ENCODE data around the gene SDK1.

SDK1 gene

DNA sequence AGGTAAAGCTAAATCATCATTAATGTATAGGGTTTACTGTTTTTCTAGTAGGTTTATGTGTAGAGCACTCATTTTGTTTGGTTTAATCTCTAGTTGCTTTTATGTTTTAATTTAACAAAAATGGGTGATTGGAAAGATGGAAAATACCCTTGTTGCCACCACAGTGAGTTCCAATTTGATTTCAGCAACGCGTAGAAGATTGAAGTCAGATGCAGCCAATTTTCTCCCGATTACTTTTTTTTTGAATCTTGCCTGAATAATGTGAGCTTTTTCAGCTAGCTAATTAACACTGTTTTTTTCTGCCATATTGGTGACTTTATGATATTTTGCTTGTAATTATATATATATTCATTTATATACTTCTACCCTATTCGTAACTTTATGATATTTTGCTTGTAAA, 293.8 kb downstream of the SDK1 start:
- DNase-seq = no peak

DNA sequence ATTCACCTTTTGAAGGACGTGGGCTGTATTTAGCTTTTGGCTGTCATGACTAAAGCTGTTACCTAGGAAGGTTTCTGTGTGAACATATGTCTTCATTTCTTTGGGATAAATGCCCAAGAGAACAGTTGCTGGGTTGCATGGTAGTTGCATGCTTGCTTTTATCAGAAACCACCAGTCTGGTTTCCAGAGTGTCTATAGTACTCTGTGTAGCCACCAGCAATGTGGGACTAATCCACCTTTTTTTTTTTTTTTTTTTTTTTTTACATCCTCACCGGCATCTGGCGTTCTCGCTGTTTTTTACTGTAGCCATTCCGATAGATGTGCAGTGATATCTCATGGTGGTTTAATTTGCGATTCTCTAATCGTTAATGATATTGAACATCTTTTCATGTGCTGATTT, 297.8 kb downstream of the SDK1 start:
- DNase-seq = no peak

DNA sequence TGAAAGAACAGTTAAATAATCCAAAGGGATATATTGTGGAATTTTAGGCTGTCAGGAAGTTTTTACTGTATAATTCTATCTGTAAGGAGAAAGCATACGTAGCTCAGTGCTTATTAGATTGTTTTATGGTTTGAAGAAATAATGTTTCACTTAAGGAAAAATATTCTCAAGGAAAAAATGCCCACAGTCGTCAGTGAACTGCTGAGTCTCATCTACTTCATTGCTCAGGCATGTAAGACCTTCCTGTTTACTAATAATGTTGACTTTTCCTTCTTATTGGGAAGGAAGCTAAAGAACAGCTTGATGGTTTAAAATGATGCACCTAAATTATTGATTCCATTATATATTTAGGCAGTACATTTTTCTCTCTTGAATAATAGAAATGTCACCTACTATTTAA, 304.2 kb downstream of the SDK1 start:
- no peak for DNase-seq

DNA sequence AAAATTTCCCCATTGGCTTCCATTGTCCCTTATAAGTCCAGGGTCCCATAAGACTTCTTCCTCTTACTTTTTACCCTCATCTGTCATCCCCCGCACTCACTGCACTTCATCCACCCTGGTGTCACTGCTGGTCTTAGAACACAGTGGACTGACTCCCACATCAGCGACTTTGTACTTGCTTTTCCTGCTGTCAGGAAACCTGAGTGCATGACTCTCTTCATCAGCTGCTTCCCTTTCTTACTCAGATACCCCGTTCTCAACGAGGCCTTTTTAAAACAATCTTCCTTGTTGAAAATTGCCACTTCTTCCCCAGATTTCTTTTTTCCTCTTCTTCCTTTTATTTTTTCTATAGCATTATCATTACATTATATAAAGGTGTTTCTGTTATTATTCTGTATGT, 305.4 kb downstream of the SDK1 start:
- DNase-seq = no peak

DNA sequence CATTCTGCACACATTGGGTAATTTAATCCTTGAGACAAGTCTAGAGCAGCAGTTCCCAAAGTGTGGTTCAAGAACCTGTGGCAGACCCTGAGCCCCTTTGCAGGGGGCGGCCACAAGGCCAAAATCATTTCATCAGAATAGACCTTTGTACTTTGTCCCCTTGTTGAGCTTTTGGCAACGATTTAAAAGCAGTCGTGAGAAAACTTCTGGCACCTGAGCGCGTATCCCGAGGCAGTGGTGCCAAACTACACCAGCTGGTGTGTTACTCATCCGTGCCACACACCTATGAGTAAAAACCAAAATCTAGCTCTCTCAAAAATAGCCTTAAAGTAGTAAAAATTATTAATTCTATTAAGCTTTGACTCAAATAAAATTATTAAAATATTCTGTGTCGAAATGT, 306.8 kb downstream of the SDK1 start:
- no peak for DNase-seq

DNA sequence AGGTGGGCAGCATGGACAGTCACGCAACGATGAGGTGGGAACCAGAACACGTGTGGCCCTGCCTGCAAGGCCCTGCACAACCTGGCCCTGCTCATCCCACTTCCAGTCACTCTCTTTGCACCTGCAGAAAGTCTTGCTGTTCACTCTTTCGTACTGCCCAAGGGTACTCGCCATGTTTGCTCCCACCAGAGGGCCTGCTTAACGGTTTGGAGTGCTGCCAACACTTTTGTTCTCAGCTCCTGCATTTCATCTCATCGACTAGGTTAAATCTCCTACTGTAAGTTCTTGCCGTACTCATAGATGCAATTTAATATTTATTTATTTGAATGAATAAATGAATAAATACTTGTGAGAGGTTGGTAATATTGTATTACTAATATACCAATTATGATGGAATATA, 315.3 kb downstream of the SDK1 start:
- DNase-seq = no peak

DNA sequence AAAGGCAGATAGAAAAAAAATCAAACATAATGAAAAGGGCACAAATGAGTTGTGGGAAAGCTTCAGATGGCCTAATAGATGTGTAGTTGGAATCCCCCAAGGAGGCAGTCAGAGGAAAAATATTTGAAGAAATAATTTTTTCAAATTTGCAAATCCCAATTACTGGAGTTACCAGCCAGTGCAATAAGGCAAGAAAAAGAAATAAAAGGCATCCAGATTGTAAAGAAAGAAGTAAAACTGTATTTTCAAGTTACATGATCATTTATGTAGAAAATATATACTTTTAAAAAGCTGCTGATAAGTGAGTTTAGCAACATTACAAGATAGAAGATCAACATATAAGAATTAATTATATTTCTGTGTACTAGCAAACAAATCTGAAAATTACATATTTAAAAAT, 329.0 kb downstream of the SDK1 start:
- DNase-seq = no peak

DNA sequence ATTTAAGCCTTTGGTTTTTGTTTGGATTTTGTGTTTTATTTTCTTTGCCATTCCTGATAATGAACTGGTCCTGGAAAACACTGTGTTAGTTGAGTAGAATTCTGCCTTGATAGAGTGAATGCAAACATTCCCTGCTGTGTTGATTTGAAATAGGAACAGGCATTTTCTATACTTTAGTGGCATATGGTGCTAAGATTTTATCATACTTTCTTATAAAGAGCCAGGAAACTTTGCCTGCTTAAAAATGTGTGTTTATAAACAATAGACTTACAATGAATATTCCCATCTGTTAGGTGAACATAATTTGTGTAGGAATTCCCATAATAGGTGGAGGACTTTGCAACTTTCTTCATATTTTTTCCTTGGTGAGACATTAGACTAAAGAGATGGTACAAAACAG, 333.3 kb downstream of the SDK1 start:
- DNase-seq = no peak

DNA sequence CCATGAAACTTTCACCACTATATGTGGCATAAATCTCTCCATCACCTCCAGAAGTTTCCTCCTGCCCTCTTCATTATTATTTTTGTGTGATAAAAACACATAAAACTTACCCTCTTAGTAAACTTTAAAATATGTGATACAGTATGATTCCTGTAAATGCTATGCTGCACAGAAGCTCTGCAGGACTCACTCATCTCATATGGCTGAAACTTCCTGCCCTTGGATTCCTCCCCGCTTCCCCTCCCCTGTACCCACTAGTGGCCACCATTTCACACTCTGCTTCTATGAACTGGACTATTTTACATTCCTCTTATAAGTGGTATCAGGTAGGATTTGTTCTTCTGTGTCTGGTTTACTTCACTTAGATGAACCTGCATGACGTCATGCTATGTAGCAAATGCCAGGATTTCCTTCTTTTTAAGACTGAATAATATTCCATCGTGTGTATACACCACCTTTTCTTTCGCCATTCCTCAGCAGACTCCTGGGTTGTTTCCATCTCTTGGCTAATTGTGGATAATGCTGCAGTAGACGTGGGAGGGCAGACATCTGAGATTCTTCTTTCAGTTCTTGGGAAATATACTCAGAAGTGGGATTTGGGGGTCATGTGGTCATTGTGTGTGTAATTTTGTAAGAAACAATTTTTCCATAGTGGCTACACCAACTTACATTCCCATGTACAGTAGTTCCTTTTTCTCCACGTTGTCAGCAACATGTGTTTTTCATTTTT, 335.2 kb downstream of the SDK1 start:
- DNase-seq = no peak

DNA sequence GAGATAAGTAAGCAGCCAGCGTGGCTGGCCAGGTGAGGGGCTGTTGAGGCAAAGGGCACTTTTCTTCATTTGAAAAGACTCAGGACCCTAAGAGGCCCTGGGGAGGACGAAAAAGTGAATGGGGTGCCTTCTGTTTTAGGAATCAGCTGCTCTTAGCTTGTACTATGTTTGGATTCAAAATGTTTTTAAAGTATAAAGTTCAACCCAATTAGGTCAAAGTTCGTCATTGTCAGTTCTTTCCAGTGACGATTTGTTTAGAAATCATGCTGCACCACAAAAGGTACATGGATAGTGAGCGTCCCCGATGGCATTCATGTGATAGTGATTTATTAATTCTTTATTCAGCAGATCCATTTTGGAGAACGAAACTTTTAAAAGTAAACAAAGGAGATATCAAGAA, 338.2 kb downstream of the SDK1 start:
- DNase-seq = no peak

DNA sequence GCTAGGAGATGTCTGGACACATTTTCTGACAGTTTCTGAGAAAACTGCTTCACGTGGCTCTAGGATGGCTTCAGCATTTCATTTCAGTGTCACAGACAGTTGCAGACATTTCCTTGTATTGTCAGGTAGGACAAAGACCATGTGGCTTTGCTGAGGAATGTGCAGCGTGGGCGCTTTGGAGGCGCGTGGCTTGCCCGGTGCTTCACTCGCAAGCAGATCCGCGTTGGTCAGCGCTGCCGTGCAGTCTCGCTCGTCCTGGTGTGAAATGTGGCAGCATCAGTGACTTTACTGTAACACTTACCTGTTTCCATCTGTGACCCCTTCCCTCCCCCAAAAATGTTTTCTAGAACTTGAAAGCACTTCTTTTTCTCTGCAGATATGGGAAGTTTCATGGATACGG, 340.5 kb downstream of the SDK1 start:
- DNase-seq = no peak

DNA sequence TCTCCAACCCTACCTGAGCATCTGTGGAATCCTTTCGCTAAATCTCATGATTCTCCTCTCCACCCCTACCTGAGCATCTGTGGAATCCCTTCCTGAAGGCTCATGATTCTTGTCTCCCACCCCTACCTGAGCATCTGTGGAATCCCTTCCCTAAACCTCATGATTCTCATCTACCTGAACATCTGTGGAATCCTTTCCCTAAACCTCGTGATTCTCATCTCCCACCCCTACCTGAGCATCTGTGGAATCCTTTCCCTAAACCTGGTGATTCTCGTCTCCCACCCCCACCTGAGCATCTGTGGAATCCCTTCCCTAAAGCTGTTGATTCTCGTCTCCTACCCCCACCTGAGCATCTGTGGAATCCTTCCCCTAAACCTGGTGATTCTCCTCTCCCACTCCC, 342.0 kb downstream of the SDK1 start:
- DNase-seq = no peak

DNA sequence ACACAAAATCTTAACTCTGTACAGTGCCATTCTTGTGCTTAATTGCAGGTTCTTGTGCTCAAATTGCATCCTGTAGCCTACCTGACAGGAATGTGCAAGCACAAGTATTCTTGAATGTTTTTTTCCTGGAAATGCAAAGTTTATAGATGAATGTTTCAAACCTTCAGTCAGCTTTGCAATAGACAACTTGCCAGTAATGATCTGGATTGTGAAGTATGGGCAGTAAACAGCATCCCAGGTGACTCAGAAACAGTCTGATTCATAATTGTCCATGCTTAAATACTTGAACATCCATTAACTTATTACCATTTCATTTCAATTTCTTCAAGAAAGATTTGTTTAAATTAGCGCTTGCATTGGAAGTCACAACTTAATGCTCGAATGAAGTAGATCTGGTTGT, 347.2 kb downstream of the SDK1 start:
- no peak for DNase-seq

DNA sequence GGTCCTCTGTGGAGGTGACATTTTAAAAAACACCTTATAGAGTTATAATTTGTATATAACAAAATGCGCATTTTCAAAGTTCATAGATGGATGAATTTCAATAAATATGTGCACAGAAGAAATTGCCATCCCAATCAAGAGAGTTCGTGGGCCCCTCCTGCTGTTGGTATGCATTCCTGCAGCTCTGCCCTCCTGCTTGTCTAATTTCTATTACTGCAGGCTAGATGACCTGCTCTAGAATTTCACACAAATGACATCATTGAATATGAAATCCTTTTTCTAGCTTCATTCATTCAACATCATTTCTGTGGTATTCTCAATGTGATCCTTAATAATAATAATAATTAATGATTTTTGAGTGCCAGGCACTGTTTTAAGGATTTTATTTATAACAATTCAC, 348.2 kb downstream of the SDK1 start:
- DNase-seq = no peak

DNA sequence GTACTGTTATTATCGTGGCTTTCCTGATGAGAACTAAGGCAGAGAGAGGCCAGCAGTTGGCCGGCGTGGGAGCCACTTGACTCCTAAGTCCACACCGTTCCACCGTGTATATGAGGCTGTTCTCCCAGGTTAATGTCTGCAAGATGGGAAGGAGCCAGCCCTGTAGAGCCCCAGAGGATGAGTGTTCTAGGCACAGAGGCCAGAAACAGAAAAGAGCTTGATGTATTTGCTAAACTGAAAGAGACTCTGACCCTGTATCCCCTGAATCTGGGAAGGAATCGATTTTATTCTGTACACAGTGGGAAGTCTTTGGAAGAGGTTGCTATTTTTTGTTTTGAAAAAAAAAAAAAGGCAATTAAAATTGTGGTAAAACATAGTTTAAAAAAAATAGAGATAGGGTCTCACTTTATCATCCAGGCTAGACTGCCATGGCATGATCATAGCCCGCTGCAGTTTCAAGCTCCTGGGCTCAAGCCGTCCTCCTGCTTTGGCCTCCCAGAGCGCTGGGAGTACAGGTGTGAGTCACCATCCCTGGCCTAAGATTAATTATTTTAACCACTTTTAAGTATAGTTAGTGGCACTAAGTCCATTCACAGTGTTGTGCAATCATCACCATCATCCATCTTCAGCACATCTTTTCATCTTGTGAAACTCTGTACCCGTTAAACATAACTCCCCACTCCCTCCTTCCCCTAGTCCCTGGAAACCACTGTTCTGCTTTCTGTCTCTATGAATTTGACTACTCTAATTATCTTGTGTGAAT, 348.8 kb downstream of the SDK1 start:
- DNase-seq = no peak

DNA sequence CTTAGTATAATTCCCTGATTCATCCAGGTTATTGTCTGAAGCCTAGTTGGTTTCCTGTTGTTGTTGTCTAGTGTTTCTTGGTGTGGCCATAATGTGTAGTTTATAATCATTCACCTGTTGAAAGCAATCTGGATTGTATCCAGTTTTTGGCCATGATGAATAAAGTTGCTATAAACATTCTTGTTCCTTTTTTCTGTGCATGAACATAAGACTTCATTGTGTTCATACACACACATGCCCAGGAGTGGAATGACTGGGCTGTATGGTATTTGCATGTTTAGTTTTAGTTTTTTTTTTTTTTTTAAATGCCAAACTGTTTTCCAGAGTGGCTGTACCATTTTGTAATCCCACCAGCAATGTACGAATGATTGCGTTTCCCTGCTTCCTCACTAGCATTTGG, 349.8 kb downstream of the SDK1 start:
- no peak for DNase-seq

DNA sequence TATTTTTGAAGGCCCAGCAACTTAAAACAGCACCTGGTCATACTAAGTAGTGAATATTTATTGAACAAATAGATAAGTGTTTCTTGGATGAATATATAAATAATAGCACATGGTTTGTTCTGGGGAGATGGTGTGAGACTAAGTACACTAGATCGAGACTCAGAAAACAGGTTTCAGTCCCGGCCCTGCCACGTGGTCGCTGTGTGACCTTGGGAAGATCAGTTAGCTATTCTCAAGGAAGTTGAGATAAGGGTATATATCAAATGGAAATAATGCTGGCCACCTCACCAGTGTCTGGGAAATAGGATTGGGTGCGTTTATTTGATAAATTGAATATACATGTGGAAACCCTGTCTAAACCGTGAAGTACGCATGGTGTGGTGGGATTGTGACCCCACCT, 354.6 kb downstream of the SDK1 start:
- DNase-seq = no peak

DNA sequence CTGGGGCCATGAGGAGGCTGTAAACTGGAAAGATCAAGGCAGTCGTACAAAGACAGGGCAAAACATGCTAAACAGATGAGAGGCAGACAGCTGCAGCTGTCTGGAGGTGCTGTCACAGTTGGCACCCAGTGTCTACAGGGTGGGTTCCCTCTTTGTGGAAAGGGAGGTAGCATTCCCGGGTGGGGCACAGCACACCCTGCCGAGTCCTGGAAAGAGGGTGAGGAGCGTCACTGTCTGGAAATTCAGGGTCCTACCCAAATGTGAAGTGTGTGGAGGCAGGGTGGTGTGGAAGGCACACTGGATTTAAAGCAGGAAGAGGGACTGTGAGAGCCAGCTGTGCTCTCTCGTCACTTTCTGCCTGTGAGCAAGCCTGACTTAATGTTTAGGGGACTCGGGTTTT, 356.2 kb downstream of the SDK1 start:
- no peak for DNase-seq

DNA sequence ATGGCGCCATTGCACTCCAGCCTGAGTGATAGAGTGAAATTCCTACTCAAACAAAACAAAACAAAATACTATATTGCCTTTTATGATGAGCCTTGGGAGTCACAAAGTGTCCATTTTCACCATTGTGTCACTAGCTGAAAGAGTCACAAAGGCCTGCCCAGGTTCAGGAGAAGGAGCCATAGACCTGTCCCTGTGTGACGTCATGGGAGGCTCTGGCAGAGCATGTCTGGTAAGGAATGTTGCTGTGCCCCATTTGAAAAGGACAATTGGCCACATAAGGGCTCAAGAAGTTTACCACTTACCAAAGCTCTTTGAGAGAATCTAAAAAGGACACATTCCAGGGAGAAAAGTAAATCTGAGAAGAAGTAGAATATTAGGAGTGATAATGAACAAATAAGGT, 367.7 kb downstream of the SDK1 start:
- no peak for DNase-seq

DNA sequence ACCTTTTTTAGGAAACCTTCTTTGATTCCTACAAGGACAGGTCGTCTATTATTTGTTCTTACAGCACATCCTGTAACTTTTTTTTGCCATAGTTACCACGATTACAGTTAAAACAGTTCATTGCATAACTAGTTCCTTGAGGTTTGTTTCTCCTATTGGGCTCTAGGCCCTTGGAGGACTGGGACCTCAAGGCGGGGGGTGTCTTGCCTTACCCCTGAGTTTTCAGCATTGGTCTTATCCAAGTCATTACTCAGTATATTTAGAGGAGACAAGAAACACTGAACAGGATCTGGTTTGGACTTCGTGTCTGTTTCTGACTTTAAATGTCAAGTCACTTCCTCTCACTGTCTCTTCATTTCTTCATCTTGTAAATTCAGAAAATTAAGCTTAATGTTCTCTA, 369.8 kb downstream of the SDK1 start:
- no peak for DNase-seq

DNA sequence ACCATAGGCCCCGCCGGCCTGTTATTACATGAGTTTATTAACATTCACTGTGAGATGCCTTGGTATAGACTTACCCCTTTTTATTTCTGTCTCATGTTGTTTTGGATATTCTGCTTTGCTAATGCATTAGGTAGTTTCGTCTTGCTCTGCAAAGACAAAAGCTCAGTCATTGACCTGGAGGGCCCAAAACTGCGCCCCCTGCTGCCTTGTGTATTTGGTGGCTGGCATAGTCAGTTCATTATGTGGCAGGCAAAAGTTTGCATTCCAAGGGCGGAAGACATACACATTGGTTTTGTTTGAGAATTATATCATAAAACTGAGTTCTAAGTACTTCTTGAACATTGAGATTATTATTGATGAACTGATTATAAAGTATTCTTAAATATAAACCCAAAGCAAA, 372.5 kb downstream of the SDK1 start:
- peak; percentile 47 for DNase-seq

DNA sequence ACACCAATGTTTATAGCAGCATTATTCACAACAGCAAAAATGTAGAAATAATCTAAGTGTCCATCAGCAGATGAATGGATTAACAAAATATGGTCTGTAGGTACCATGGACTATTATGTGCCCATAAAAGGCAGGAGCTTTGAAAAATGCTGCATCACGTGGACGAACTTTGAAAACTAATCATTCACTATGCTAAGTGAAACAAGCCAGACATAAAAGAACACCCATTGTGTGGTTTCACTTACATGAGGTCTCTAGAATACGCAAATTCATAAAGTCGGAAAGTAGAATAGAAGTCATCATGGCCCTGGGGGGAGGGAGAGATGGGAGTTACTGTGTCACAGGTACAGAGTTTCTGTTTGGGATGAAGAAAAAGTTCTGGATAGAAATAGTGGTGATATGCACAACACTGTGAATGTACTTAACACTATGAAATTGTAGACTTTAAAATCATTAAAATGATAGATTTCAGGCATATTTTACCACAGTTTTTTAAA, 377.3 kb downstream of the SDK1 start:
- DNase-seq = no peak

DNA sequence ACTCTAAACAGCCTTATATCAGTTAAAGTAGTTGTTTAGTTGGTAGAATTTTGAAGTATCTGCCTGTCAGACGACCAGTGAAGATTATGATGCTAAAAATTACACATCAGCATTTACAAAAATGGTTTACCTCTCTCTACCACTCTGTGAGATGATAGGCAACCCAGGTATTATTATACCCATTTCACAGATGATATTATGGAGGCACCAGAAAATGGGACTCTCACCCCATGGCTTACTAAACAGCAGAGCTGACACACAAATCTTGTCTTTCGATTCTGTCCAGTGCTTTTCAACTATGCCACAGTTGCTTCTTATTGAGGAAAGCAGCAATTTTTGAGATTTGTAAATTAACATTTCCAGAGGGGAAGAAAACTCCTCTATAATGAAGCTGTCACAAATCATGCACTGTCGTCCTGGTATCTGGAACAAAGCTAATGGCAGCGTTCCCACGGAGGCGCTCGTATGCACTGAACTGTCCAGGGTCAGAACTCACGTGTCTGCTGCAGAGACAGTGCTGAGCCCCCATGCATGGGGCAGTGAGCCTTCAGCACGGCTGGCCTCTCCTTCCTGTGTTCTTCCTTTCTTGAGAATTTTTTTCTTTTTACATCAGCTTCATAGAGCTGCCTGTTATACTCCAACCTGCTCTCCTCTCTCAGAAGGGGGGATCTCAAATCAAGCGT, 381.1 kb downstream of the SDK1 start:
- DNase-seq = no peak
